ENCODE data around the gene BARX1. TPM values are rescaled to one million over a fixed set of nuclear protein-coding genes. Genes with fewer than 3 reads are reported as not detected.
A peak's percentile ranks its signal among the peaks of the same experiment; 100 is the strongest.

The BARX1 gene
- polyA plus RNA-seq (not detected in 2 replicates), polyA minus RNA-seq (not detected in 2 replicates)

- Histone ChIP-seq H3K9ac (ENCODE audit: low read length) (no peak within 1 kb of the TSS), H3K4me3 (ENCODE audit: low read length) (peak within 1 kb of the TSS; percentile 58), H3K27me3 (ENCODE audit: insufficient read depth, low read depth, low read length) (peaks cover 96% of the 10 kb centered on the region), H3K9me2 (ENCODE audit: insufficient read depth, low read length) (no peaks in the 10 kb centered on the region), H3F3A (ENCODE audit: insufficient read depth, low read length, poor library complexity, severe bottlenecking) (no peaks in the 10 kb centered on the region), H3K79me2 (replicated peaks; ENCODE audit: insufficient read depth, low read length) (no peaks in the 10 kb centered on the region), H3K4me2 (ENCODE audit: low read length) (no peak within 1 kb of the TSS), H3K9me3 (ENCODE audit: low read length) (no peaks in the 10 kb centered on the region), H3K27ac (ENCODE audit: low read length) (no peak within 1 kb of the TSS), H2AFZ (ENCODE audit: low read depth, low read length) (no peak within 1 kb of the TSS), H3K36me3 (ENCODE audit: insufficient read depth, low read length) (no peaks in the 10 kb centered on the region), H4K20me1 (ENCODE audit: insufficient read depth) (no peaks in the 10 kb centered on the region)
- no peak for TF ChIP-seq EP300 (conservative IDR thresholded peaks at IDR 0.05; ENCODE audit: poor library complexity, severe bottlenecking)
- TF ChIP-seq REST (IDR thresholded peaks at IDR 0.05; ENCODE audit: borderline replicate concordance): no peak
- no peak for TF ChIP-seq MXI1 (conservative IDR thresholded peaks at IDR 0.05; ENCODE audit: poor library complexity, severe bottlenecking)
- no peak for TF ChIP-seq EZH2 (IDR thresholded peaks at IDR 0.05; ENCODE audit: borderline replicate concordance, insufficient read depth, low read length, poor library complexity, severe bottlenecking)
- TF ChIP-seq RAD21 (conservative IDR thresholded peaks at IDR 0.05): no peak
- TF ChIP-seq SMC3 (conservative IDR thresholded peaks at IDR 0.05; ENCODE audit: poor library complexity): no peak
- TF ChIP-seq CTCF (IDR thresholded peaks at IDR 0.05; ENCODE audit: poor library complexity, severe bottlenecking): no peak
- TF ChIP-seq TAF1 (IDR thresholded peaks at IDR 0.05; ENCODE audit: low read depth): no peak
- TF ChIP-seq POLR2AphosphoS5 (IDR thresholded peaks at IDR 0.05): no peak
Measured at GRCh38 chr9:93955111-93955980, at the start of gene BARX1. BARX1 (minus strand) TSS chr9:93955355; CDS start chr9:93955146, 209 bp downstream.

DNA sequence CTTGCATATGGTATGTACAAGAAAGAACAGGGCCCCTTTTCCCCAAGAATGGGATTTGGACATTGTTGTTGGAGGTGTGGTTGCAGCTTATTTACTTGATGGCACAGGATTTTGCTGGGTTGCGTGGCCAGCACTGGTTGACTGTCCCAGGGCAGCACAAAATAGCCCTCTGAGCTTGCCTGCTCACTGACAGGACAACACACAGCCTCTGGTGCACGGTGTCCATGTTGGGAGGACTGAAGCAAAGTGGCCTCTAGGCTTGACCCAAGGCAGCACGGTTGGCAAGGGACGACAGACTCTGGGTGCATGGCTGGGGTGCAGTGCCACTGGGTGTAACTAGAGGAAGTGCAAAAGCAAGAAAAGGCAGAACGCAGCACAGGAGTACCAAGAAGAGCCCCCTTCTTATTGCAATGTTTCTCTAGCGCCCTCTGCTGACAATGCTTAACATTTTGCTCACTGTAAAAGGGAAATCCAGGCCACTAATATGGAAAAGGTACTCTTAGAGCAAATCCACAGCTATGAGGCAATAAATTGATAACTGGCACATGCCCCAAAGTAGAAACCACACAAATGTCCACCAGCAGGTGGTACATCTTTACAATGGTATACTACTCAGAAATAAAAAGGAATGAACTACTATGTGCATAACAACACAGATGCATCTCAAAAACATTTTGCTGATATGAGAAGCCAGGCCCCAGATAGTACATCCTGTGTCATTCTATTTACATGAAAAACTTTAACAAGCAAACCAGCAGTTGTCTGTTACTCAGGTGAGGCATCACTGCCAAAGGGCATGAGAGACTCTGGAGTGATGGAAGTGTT, 47.4 kb upstream of the BARX1 start:
- no peak overlapping the region for H2AFZ ChIP-seq (ENCODE audit: low read depth, low read length)
- no peaks in the 10 kb centered on the region for H3K27me3 ChIP-seq (ENCODE audit: insufficient read depth, low read depth, low read length)
- no peaks in the 10 kb centered on the region for H3K79me2 ChIP-seq (replicated peaks; ENCODE audit: insufficient read depth, low read length)
- H4K20me1 ChIP-seq (ENCODE audit: insufficient read depth): no peaks in the 10 kb centered on the region
- no peaks in the 10 kb centered on the region for H3K9me3 ChIP-seq (ENCODE audit: low read length)
- H3K4me3 ChIP-seq (ENCODE audit: low read length): no peak overlapping the region
- H3K4me2 ChIP-seq (ENCODE audit: low read length): no peak overlapping the region
- TF ChIP-seq CTCF (IDR thresholded peaks at IDR 0.05; ENCODE audit: poor library complexity, severe bottlenecking) (peak; percentile 64), RAD21 (conservative IDR thresholded peaks at IDR 0.05) (peak; percentile 57), SMC3 (conservative IDR thresholded peaks at IDR 0.05; ENCODE audit: poor library complexity) (peak; percentile 66), EZH2 (IDR thresholded peaks at IDR 0.05; ENCODE audit: borderline replicate concordance, insufficient read depth, low read length, poor library complexity, severe bottlenecking) (no peak)
- no peaks in the 10 kb centered on the region for H3K36me3 ChIP-seq (ENCODE audit: insufficient read depth, low read length)
- H3K27ac ChIP-seq (ENCODE audit: low read length): no peak overlapping the region
- no peaks in the 10 kb centered on the region for H3K9me2 ChIP-seq (ENCODE audit: insufficient read depth, low read length)
- no peak overlapping the region for H3K9ac ChIP-seq (ENCODE audit: low read length)
- no peaks in the 10 kb centered on the region for H3F3A ChIP-seq (ENCODE audit: insufficient read depth, low read length, poor library complexity, severe bottlenecking)

All from neural cell (in vitro differentiated cells).